T47D (cell line): ENCODE results near the gene CRK.

Source experiments
- DNase-seq, 2 experiments: peaks; one replicate each; pipeline versions ENCODE4 v3.0.0 to v3.0.0-alpha.2; 2011 to 2012; ENCODE audit warnings: low read depth in 1 of 2, low spot score in 1 of 2
- JUND ChIP-seq: IDR thresholded peaks from 2 replicates; pipeline ENCODE4 v1.6.1; 2012; ENCODE audit warnings: low read depth
- in situ Hi-C: cut with HindIII; loops from 2 replicates; pipeline ENCODE4 v1.10.0; 2016; ENCODE audit warnings: low sequenced_read_pairs, low pct_unique_long_range_greater_than_20kb

Gene CRK

GRCh38 chr17:1455797-1456599 lies at the start of gene CRK:
Gene CRK, minus strand, starts transcription at chr17:1456232. Its CDS starts 115 bp downstream, at chr17:1456117.
- DNase-seq, result peak; percentile 85 to 94
- TF ChIP-seq JUND, result no peak
- in situ Hi-C loops, result no loop called here

- in situ Hi-C loops, result no loop called here
- DNase-seq, result no peak
- TF ChIP-seq JUND, result no peak
Observed at GRCh38 chr17:1505586-1505985, 49.6 kb upstream of the CRK start.

- in situ Hi-C loops, result no loop called here
- TF ChIP-seq JUND, result no peak
- no peak for DNase-seq
Observed at GRCh38 chr17:1504866-1505265, 48.8 kb upstream of the CRK start.

GRCh38 chr17:1503699-1504098 lies 47.7 kb upstream of the CRK start:
- in situ Hi-C loops, result no loop called here
- no peak for DNase-seq
- no peak for TF ChIP-seq JUND

GRCh38 chr17:1498869-1499268 lies 42.8 kb upstream of the CRK start:
- no peak for DNase-seq
- in situ Hi-C loops, result no loop called here
- TF ChIP-seq JUND, result no peak

GRCh38 chr17:1498233-1498632 lies 42.2 kb upstream of the CRK start:
- in situ Hi-C loops, result no loop called here
- TF ChIP-seq JUND, result no peak

GRCh38 chr17:1497831-1498230 lies 41.8 kb upstream of the CRK start:
- no peak for DNase-seq
- no peak for TF ChIP-seq JUND
- in situ Hi-C loops, result no loop called here

More at GRCh38 chr17:1498233-1498632, 42.2 kb upstream of the CRK start:
- no peak for DNase-seq

- DNase-seq, result no peak
- no peak for TF ChIP-seq JUND
- in situ Hi-C loops, result no loop called here
Observed at GRCh38 chr17:1496869-1497268, 40.8 kb upstream of the CRK start.

GRCh38 chr17:1495265-1495989 lies 39.4 kb upstream of the CRK start:
- peak; percentile 88 to 96 for DNase-seq
- no peak for TF ChIP-seq JUND
- in situ Hi-C loops, result no loop called here

GRCh38 chr17:1494736-1495253 lies 38.8 kb upstream of the CRK start:
- no peak for TF ChIP-seq JUND
- no peak for DNase-seq
- in situ Hi-C loops, result no loop called here

- in situ Hi-C loops, result no loop called here
- no peak for TF ChIP-seq JUND
- no peak for DNase-seq
Observed at GRCh38 chr17:1494203-1494602, 38.2 kb upstream of the CRK start.

GRCh38 chr17:1493291-1493980 lies 37.4 kb upstream of the CRK start:
- TF ChIP-seq JUND, result no peak
- in situ Hi-C loops, result no loop called here
- no peak for DNase-seq
